HG02610 (cell line): Measurements from ENCODE around the gene RSPH3.
A peak's percentile ranks its signal among the peaks of the same experiment; 100 is the strongest.
"Not testable (repeated sequence)": the region's sequence is repeated elsewhere in the genome, so short reads cannot be mapped to it uniquely, and the experiment has no call there.

Experiments used
- ATAC-seq: cut with Tn5 transposase; IDR thresholded peaks from one replicate; pipeline ENCODE4 v1.9.1; 2021; ENCODE audit warnings: mild to moderate bottlenecking, moderate library complexity; ENCODE audit not compliant: unreplicated experiment

Gene RSPH3

GRCh38 chr6:159030168-159030567 lies 30.2 kb upstream of the RSPH3 start:
- no peak for ATAC-seq

GRCh38 chr6:159025224-159025623 lies 25.2 kb upstream of the RSPH3 start:
- not testable (repeated sequence) for ATAC-seq

- ATAC-seq = no peak
Observed at GRCh38 chr6:159023893-159024292, 23.9 kb upstream of the RSPH3 start.

- ATAC-seq = no peak
Observed at GRCh38 chr6:159020011-159020410, 20.0 kb upstream of the RSPH3 start.

GRCh38 chr6:159017757-159018559 lies 18.0 kb upstream of the RSPH3 start:
- peak; percentile 71 for ATAC-seq

- no peak for ATAC-seq
Observed at GRCh38 chr6:159014406-159014805, 14.4 kb upstream of the RSPH3 start.

- no peak for ATAC-seq
Observed at GRCh38 chr6:159013229-159013628, 13.2 kb upstream of the RSPH3 start.

- no peak for ATAC-seq
Observed at GRCh38 chr6:159012201-159012600, 12.2 kb upstream of the RSPH3 start.

GRCh38 chr6:159010037-159010612 lies 10.1 kb upstream of the RSPH3 start:
- ATAC-seq = not testable (repeated sequence)

GRCh38 chr6:159008656-159009288 lies 8.8 kb upstream of the RSPH3 start:
- no peak for ATAC-seq

GRCh38 chr6:159007510-159007909 lies 7.5 kb upstream of the RSPH3 start:
- ATAC-seq = no peak

- ATAC-seq = no peak
Observed at GRCh38 chr6:159005436-159005835, 5.4 kb upstream of the RSPH3 start.

- no peak for ATAC-seq
Observed at GRCh38 chr6:159004592-159004991, 4.6 kb upstream of the RSPH3 start.

- no peak for ATAC-seq
Observed at GRCh38 chr6:159002432-159003155, 2.6 kb upstream of the RSPH3 start.

GRCh38 chr6:158999154-158999665 lies 792 bp downstream of the RSPH3 start:
- ATAC-seq = peak; percentile 23

GRCh38 chr6:158996856-158997255 lies 3.1 kb downstream of the RSPH3 start:
- no peak for ATAC-seq

GRCh38 chr6:158993639-158994038 lies 6.4 kb downstream of the RSPH3 start:
- ATAC-seq = no peak

- no peak for ATAC-seq
Observed at GRCh38 chr6:158991017-158991723, 8.8 kb downstream of the RSPH3 start.

- not testable (repeated sequence) for ATAC-seq
Observed at GRCh38 chr6:158989711-158990110, 10.3 kb downstream of the RSPH3 start.

GRCh38 chr6:158988477-158988876 lies 11.5 kb downstream of the RSPH3 start:
- ATAC-seq = no peak

- no peak for ATAC-seq
Observed at GRCh38 chr6:158987657-158988056, 12.3 kb downstream of the RSPH3 start.
